HepG2 (cell line): Measurements from ENCODE around the gene PHF21B. TPM values are rescaled to one million over a fixed set of nuclear protein-coding genes. Genes with fewer than 3 reads are reported as not detected.

Experiments
- ATAC-seq: fragments of 200-7000 bp; cut with Tn5 transposase; 3 replicates; pipeline ENCODE4 v1.9.1; 2020; ENCODE audit warnings: mild to moderate bottlenecking, moderate library complexity
- BruUV-seq: library from RNA; stranded (reverse); fragments of 400-500 nt; replicated peaks from 2 replicates; lab custom pipeline; 2021; lab: Mats Ljungman, UMichigan
- CTCF ChIA-PET: fragments of 300-600 bp; formaldehyde crosslinking; extraction: SDS; loops from one replicate; lab custom pipeline; 2021; ENCODE audit warnings: low total read pairs, inconsistent platforms, low intra/inter-chr PET ratio; lab: Yijun Ruan, JAX
- POLR2A ChIA-PET: fragments of 350-600 bp; sonication (Branson Sonifier 250); formaldehyde crosslinking; loops from one replicate; lab custom pipeline; 2020; ENCODE audit warnings: antibody characterized with exemption, inconsistent platforms; lab: Yijun Ruan, JAX
- DNase-seq: peaks from one replicate; pipeline ENCODE4 v3.0.0-alpha.2; 2015; ENCODE audit warnings: low spot score
- FAIRE-seq: peaks from 3 replicates; lab custom pipeline; 2011; peaks lifted over from hg19 to GRCh38; lab: Jason Lieb, UNC
- H2AFZ ChIP-seq: one replicate; pipeline ENCODE4 v1.6.1; 2011; ENCODE audit warnings: low read length, inconsistent platforms
- H3K27ac ChIP-seq: fragments of 300-600 bp; 3 replicates; pipeline ENCODE4 v1.8.0; 2011; ENCODE audit warnings: mixed run types, mild to moderate bottlenecking, mixed read lengths, low read length, inconsistent platforms; ENCODE audit not compliant: insufficient read depth; ENCODE audit errors: extremely low read length
- H3K27me3 ChIP-seq, 2 experiments: fragments of 200-600 bp in 1 of 2; 2 replicates in 1 of 2; 3 replicates in 1 of 2; pipeline versions ENCODE4 v1.6.0 to v1.8.0; 2011; ENCODE audit warnings: low read length in 2 of 2, mild to moderate bottlenecking in 2 of 2, moderate library complexity in 2 of 2, inconsistent platforms in 1 of 2; ENCODE audit not compliant: insufficient read depth in 2 of 2, control insufficient read depth in 1 of 2
- H3K36me3 ChIP-seq, 2 experiments: fragments of 200-600 bp in 1 of 2; replicated peaks in 1 of 2; 2 replicates in 1 of 2; 3 replicates in 1 of 2; pipeline versions ENCODE4 v1.5.1 to v1.8.0; 2011; ENCODE audit warnings: low read length in 2 of 2, inconsistent platforms in 1 of 2; ENCODE audit not compliant: insufficient read depth in 2 of 2, control insufficient read depth in 1 of 2
- H3K4me1 ChIP-seq: 2 replicates; pipeline ENCODE4 v1.5.1; 2012; ENCODE audit warnings: low read length, inconsistent platforms; ENCODE audit not compliant: insufficient read depth
- H3K4me2 ChIP-seq: 2 replicates; pipeline ENCODE4 v1.6.0; 2011; ENCODE audit warnings: low read depth, low read length, inconsistent platforms
- H3K4me3 ChIP-seq, 3 experiments: fragments of 200-600 bp in 1 of 3; sonication (generic), shearing (Covaris generic) in 1 of 3; replicated peaks in 1 of 3; 2 replicates each; pipeline ENCODE4 v1.5.1; 2011 to 2016; ENCODE audit warnings: low read length in 3 of 3, inconsistent platforms in 2 of 3, low read depth in 2 of 3, mild to moderate bottlenecking in 2 of 3, control low read depth in 1 of 3, mixed read lengths in 1 of 3; ENCODE audit not compliant: insufficient read depth in 1 of 3
- H3K79me2 ChIP-seq: one replicate; pipeline ENCODE4 v1.6.1; 2011; ENCODE audit warnings: low read length, inconsistent platforms; ENCODE audit not compliant: insufficient read depth
- H3K9ac ChIP-seq: 2 replicates; pipeline ENCODE4 v1.6.0; 2011; ENCODE audit warnings: mild to moderate bottlenecking, low read depth, low read length, inconsistent platforms; ENCODE audit not compliant: insufficient read depth
- H3K9me3 ChIP-seq: 2 replicates; pipeline ENCODE4 v1.5.1; 2012; ENCODE audit warnings: mild to moderate bottlenecking, low read length
- H4K20me1 ChIP-seq: 2 replicates; pipeline ENCODE4 v1.6.0; 2011; ENCODE audit warnings: inconsistent platforms, mild to moderate bottlenecking, low read length, moderate library complexity; ENCODE audit not compliant: insufficient read depth
- ELK4 ChIP-seq: sonication (generic); formaldehyde crosslinking; IDR thresholded peaks from 2 replicates; pipeline ENCODE4 v1.9.0; 2021; ENCODE audit warnings: missing genetic modification reagents, borderline replicate concordance
- EZH2 ChIP-seq: conservative IDR thresholded peaks from 2 replicates; pipeline ENCODE4 v1.6.1; 2012; ENCODE audit warnings: mild to moderate bottlenecking, low read depth, low read length, moderate library complexity
- NFRKB ChIP-seq: fragments of 450-650 bp; IDR thresholded peaks from 2 replicates; pipeline ENCODE4 v1.6.1; 2017
- ZMYM4 ChIP-seq: sonication (generic); formaldehyde crosslinking; IDR thresholded peaks from 2 replicates; pipeline ENCODE4 v1.8.1; 2023; ENCODE audit warnings: mild to moderate bottlenecking, missing genetic modification reagents
- ZNF629 ChIP-seq: sonication (generic); formaldehyde crosslinking; conservative IDR thresholded peaks from 2 replicates; pipeline ENCODE4 v1.5.0; 2020; ENCODE audit warnings: missing genetic modification reagents
- WGBS: methylation state at CpG from one replicate; pipeline ENCODE4 v1.1.6; 2017; ENCODE audit warnings: low lambda C conversion rate; 5-methylcytosine and 5-hydroxymethylcytosine counted together
- in situ Hi-C: cut with HindIII; loops from 2 replicates; pipeline ENCODE4 v1.10.0; 2017; ENCODE audit warnings: low pct_unique_long_range_greater_than_20kb; ENCODE audit not compliant: extremely low pct_ligation_motif_present
- intact Hi-C: fragments of 100-400 bp; cut with micrococcal nuclease; formaldehyde crosslinking; loops from one replicate; pipeline ENCODE4 v1.10.0; 2022; ENCODE audit not compliant: unreplicated experiment
- polyA plus RNA-seq, 8 experiments: library from polyadenylated mRNA; depleted of rRNA in 3 of 8; stranded (reverse) in 7 of 8; unstranded in 1 of 8; fragments of >200 nt; fragmentation: Illumina TruSeq in 4 of 8; extraction: Trizol in 4 of 8; gene quantifications; 2 replicates each; pipeline versions ENCODE4 v1.2.1 to v1.2.3, GENCODE V29; 2011 to 2016; ENCODE audit warnings: low read depth in 4 of 8, missing spikeins in 1 of 8, mixed read lengths in 1 of 8; ENCODE audit not compliant: insufficient read depth in 1 of 8
- total RNA-seq, 5 experiments: library from RNA; depleted of rRNA; stranded (reverse); fragments of >200 nt; fragmentation: Illumina TruSeq; extraction: Trizol; gene quantifications; 2 replicates each; pipeline ENCODE4 v1.2.3, GENCODE V29; 2016; ENCODE audit warnings: low read depth in 1 of 5

PHF21B gene
- total and polyA plus RNA-seq, 2 of the 13 experiments (the other 11 are each of a cell fraction or from before 2014, with no cell fraction given): not detected

GRCh38 chr22:45013138-45013537 lies 3.3 kb upstream of the PHF21B start:
- no TSS peak for BruUV-seq
- no peak for ATAC-seq
- Histone ChIP-seq H3K27ac (no peak overlapping the region), H3K79me2 (no peaks in the 10 kb centered on the region), H3K4me3 (no peak overlapping the region), H2AFZ (no peak overlapping the region), H3K4me1 (no peaks in the 10 kb centered on the region), H3K36me3 (no peaks in the 10 kb centered on the region), H3K27me3 (peaks cover 6 to 38% of the 10 kb centered on the region in 2 experiments), H3K9ac (no peak overlapping the region), H3K4me2 (no peak overlapping the region), H4K20me1 (no peaks in the 10 kb centered on the region), H3K9me3 (no peaks in the 10 kb centered on the region)
- DNase-seq: no peak
- POLR2A ChIA-PET: no interaction called here
- CTCF ChIA-PET: no interaction called here
- FAIRE-seq: no peak
- WGBS: 44% methylated on average over 5 of the region's 5 CpGs
- no peak for TF ChIP-seq NFRKB
- no peak for TF ChIP-seq ZMYM4 (CRISPR knock-in tag)
- peak; percentile 55 for TF ChIP-seq ZNF629 (CRISPR knock-in tag)
- in situ Hi-C loops (no loop called here), intact Hi-C loops (no loop called here)

GRCh38 chr22:45010532-45010900 lies 711 bp upstream of the PHF21B start:
- Histone ChIP-seq H3K4me2 (no peak overlapping the region; the same call in 1 of the 2 replicates), H4K20me1 (no peaks in the 10 kb centered on the region), H3K36me3 (no peaks in the 10 kb centered on the region)
- intact Hi-C loops (no loop called here), in situ Hi-C loops (no loop called here)
- WGBS: 10% methylated on average over 9 of the region's 17 CpGs
- FAIRE-seq (no peak), DNase-seq (no peak)
- CTCF ChIA-PET: no interaction called here
- TF ChIP-seq ELK4 (CRISPR knock-in tag) (no peak), EZH2 (0 out of 2 replicates have a peak, but pooled peaks have one; percentile 69)
- TF ChIP-seq, all 625 proteins: peak for 1
- POLR2A ChIA-PET: no interaction called here
- no TSS peak for BruUV-seq
- Histone ChIP-seq H3K79me2 (no peaks in the 10 kb centered on the region), H3K4me1 (no peaks in the 10 kb centered on the region), H2AFZ (no peak overlapping the region), H3K9ac (no peak overlapping the region), H3K27ac (no peak overlapping the region), H3K9me3 (no peaks in the 10 kb centered on the region), H3K4me3 (no peak overlapping the region), H3K27me3 (peaks cover 6 to 44% of the 10 kb centered on the region in 2 experiments)
- ATAC-seq: no peak
